Measurements from ENCODE around the gene RS1. TPM values are rescaled to one million over a fixed set of nuclear protein-coding genes. Genes with fewer than 3 reads are reported as not detected.

The RS1 gene
- total RNA-seq, 1 experiment from 2014 or later = not detected

- intact Hi-C loops (cut with micrococcal nuclease) = no loop called here
- DNase-seq (no peak), ATAC-seq (no peak)
- ChIA-PET POLR2A (ENCODE audit: unreplicated experiment) (no interaction called here), CTCF (no interaction called here)
- Histone ChIP-seq H3K79me2 (ENCODE audit: low read length) (no peaks in the 10 kb centered on the region), H3K4me3 (ENCODE audit: low read length) (no peak overlapping the region), H3K4me2 (ENCODE audit: low read length) (no peak overlapping the region), H3K27ac (ENCODE audit: low read length) (no peak overlapping the region), H3F3A (ENCODE audit: low read length, unreplicated experiment) (no peaks in the 10 kb centered on the region), H3K4me1 (ENCODE audit: insufficient read depth, low read length) (no peaks in the 10 kb centered on the region), H4K20me1 (ENCODE audit: low read length) (no peaks in the 10 kb centered on the region), H3K9me3 (ENCODE audit: low read length) (no peaks in the 10 kb centered on the region), H3K9ac (ENCODE audit: low read length) (no peak overlapping the region), H3K27me3 (ENCODE audit: low read length) (no peaks in the 10 kb centered on the region), H2AFZ (ENCODE audit: low read length) (no peak overlapping the region), H3K36me3 (ENCODE audit: low read depth, low read length) (no peaks in the 10 kb centered on the region), H3K9me2 (replicated peaks; ENCODE audit: low read length) (no peaks in the 10 kb centered on the region)
- TF ChIP-seq CTCF (conservative IDR thresholded peaks at IDR 0.05; ENCODE audit: low read depth, low read length) = no peak
- BruUV-seq (replicated peaks) = no TSS peak
Observed at GRCh38 chrX:18640686-18641085, 31.2 kb downstream of the RS1 start.

- H3K9ac ChIP-seq (ENCODE audit: low read length) = no peak overlapping the region
- no peaks in the 10 kb centered on the region for H3K4me1 ChIP-seq (ENCODE audit: insufficient read depth, low read length)
- CTCF ChIA-PET = no interaction called here
Observed at GRCh38 chrX:18639280-18639679, 32.6 kb downstream of the RS1 start.

GRCh38 chrX:18638398-18638797, 33.5 kb downstream of the RS1 start:
- POLR2A ChIA-PET (ENCODE audit: unreplicated experiment) = no interaction called here
- Histone ChIP-seq H3K4me1 (ENCODE audit: insufficient read depth, low read length) (no peaks in the 10 kb centered on the region), H3K36me3 (ENCODE audit: low read depth, low read length) (no peaks in the 10 kb centered on the region)

More at GRCh38 chrX:18639280-18639679, 32.6 kb downstream of the RS1 start:
- no peaks in the 10 kb centered on the region for H3K9me2 ChIP-seq (replicated peaks; ENCODE audit: low read length)
- intact Hi-C loops (cut with micrococcal nuclease) = no loop called here
- H3K27me3 ChIP-seq (ENCODE audit: low read length) = no peaks in the 10 kb centered on the region
- ATAC-seq = no peak
- no peaks in the 10 kb centered on the region for H3K79me2 ChIP-seq (ENCODE audit: low read length)
- no peak overlapping the region for H3K4me3 ChIP-seq (ENCODE audit: low read length)
- no peak overlapping the region for H3K4me2 ChIP-seq (ENCODE audit: low read length)
- POLR2A ChIA-PET (ENCODE audit: unreplicated experiment) = no interaction called here
- no peaks in the 10 kb centered on the region for H3K9me3 ChIP-seq (ENCODE audit: low read length)
- no TSS peak for BruUV-seq (replicated peaks)
- no peaks in the 10 kb centered on the region for H4K20me1 ChIP-seq (ENCODE audit: low read length)
- no peaks in the 10 kb centered on the region for H3K36me3 ChIP-seq (ENCODE audit: low read depth, low read length)
- no peaks in the 10 kb centered on the region for H3F3A ChIP-seq (ENCODE audit: low read length, unreplicated experiment)
- TF ChIP-seq EZH2 (IDR thresholded peaks at IDR 0.05; ENCODE audit: low read length, unreplicated experiment) (no peak), CTCF (conservative IDR thresholded peaks at IDR 0.05; ENCODE audit: low read depth, low read length) (no peak)
- H3K27ac ChIP-seq (ENCODE audit: low read length) = no peak overlapping the region
- no peak for DNase-seq
- H2AFZ ChIP-seq (ENCODE audit: low read length) = no peak overlapping the region

More at GRCh38 chrX:18638398-18638797, 33.5 kb downstream of the RS1 start:
- no peaks in the 10 kb centered on the region for H4K20me1 ChIP-seq (ENCODE audit: low read length)
- no peak overlapping the region for H2AFZ ChIP-seq (ENCODE audit: low read length)
- H3F3A ChIP-seq (ENCODE audit: low read length, unreplicated experiment) = no peaks in the 10 kb centered on the region
- CTCF ChIA-PET = no interaction called here
- no peak overlapping the region for H3K4me2 ChIP-seq (ENCODE audit: low read length)
- no peak overlapping the region for H3K4me3 ChIP-seq (ENCODE audit: low read length)
- H3K9me3 ChIP-seq (ENCODE audit: low read length) = no peaks in the 10 kb centered on the region
- ATAC-seq (no peak), DNase-seq (no peak)
- H3K9ac ChIP-seq (ENCODE audit: low read length) = no peak overlapping the region
- intact Hi-C loops (cut with micrococcal nuclease) = no loop called here
- BruUV-seq (replicated peaks) = no TSS peak
- no peaks in the 10 kb centered on the region for H3K79me2 ChIP-seq (ENCODE audit: low read length)
- TF ChIP-seq EZH2 (IDR thresholded peaks at IDR 0.05; ENCODE audit: low read length, unreplicated experiment) (no peak), EZH2phosphoT487 (IDR thresholded peaks at IDR 0.05; ENCODE audit: borderline replicate concordance, low read length) (no peak), CTCF (conservative IDR thresholded peaks at IDR 0.05; ENCODE audit: low read depth, low read length) (no peak)
- H3K27ac ChIP-seq (ENCODE audit: low read length) = no peak overlapping the region
- no peaks in the 10 kb centered on the region for H3K27me3 ChIP-seq (ENCODE audit: low read length)
- H3K9me2 ChIP-seq (replicated peaks; ENCODE audit: low read length) = no peaks in the 10 kb centered on the region

Measured in PC-3 (cell line).